Activated CD4-positive, alpha-beta memory T cell treated with anti-CD3 and anti-CD28 coated beads, Interleukin-2, amount 10 ng/mL, durations not matched to agents 7 days and 5 days (primary cell): ENCODE data around the gene CCR6. TPM values are rescaled to one million over a fixed set of nuclear protein-coding genes. Genes with fewer than 3 reads are reported as not detected.
"Not testable (repeated sequence)": the region's sequence is repeated elsewhere in the genome, so short reads cannot be mapped to it uniquely, and the experiment has no call there.

Source experiments
- CTCF ChIA-PET: fragments of 350-600 bp; sonication (Branson Sonifier 250); formaldehyde crosslinking; loops from one replicate; lab custom pipeline; 2021; ENCODE audit warnings: antibody characterized with exemption, inconsistent platforms; lab: Charles Lee
- POLR2A ChIA-PET: fragments of 350-600 bp; sonication (Branson Sonifier 250); formaldehyde crosslinking; loops from one replicate; lab custom pipeline; 2021; ENCODE audit warnings: antibody characterized with exemption; lab: Charles Lee
- DNase-seq: peaks from one replicate; pipeline ENCODE4 v3.0.0-alpha.2; 2020
- H3K27ac Mint-ChIP-seq: one replicate; pipeline ENCODE4 v1.8.0; 2021; ENCODE audit warnings: mild to moderate bottlenecking, mixed read lengths
- H3K27me3 Mint-ChIP-seq: one replicate; pipeline ENCODE4 v1.8.0; 2021; ENCODE audit warnings: mixed read lengths
- H3K36me3 Mint-ChIP-seq: one replicate; pipeline ENCODE4 v1.8.0; 2021; ENCODE audit warnings: low read depth, mixed read lengths
- H3K4me1 Mint-ChIP-seq: one replicate; pipeline ENCODE4 v1.8.0; 2021; ENCODE audit warnings: mixed read lengths
- H3K4me3 Mint-ChIP-seq: one replicate; pipeline ENCODE4 v1.8.0; 2021; ENCODE audit warnings: mild to moderate bottlenecking, mixed read lengths
- H3K9me3 Mint-ChIP-seq: one replicate; pipeline ENCODE4 v1.8.0; 2021; ENCODE audit warnings: mixed read lengths
- total RNA-seq, 2 experiments: library from RNA; stranded (reverse); gene quantifications; one replicate each; pipeline ENCODE4 v1.2.3, GENCODE V29; 2021

Gene CCR6
- total RNA-seq, 2 experiments from 2014 or later: 20.0 to 20.3 TPM

- H3K27ac Mint-ChIP-seq, H3K9me3 Mint-ChIP-seq, H3K27me3 Mint-ChIP-seq, DNase-seq, H3K36me3 Mint-ChIP-seq, POLR2A ChIA-PET, H3K4me1 Mint-ChIP-seq, H3K4me3 Mint-ChIP-seq, CTCF ChIA-PET: not testable (repeated sequence)
Observed at GRCh38 chr6:167171300-167171699, 48.4 kb downstream of the CCR6 start.

GRCh38 chr6:167172011-167172410, 49.1 kb downstream of the CCR6 start:
- DNase-seq, H3K27ac Mint-ChIP-seq: not testable (repeated sequence)

GRCh38 chr6:167177271-167177670, 54.4 kb downstream of the CCR6 start:
- H3K4me1 Mint-ChIP-seq, H3K9me3 Mint-ChIP-seq, H3K36me3 Mint-ChIP-seq, H3K4me3 Mint-ChIP-seq, POLR2A ChIA-PET, H3K27me3 Mint-ChIP-seq, H3K27ac Mint-ChIP-seq, CTCF ChIA-PET, DNase-seq: not testable (repeated sequence)

More at GRCh38 chr6:167172011-167172410, 49.1 kb downstream of the CCR6 start:
- CTCF ChIA-PET, H3K9me3 Mint-ChIP-seq, H3K27me3 Mint-ChIP-seq, H3K4me3 Mint-ChIP-seq, H3K4me1 Mint-ChIP-seq, H3K36me3 Mint-ChIP-seq, POLR2A ChIA-PET: not testable (repeated sequence)

GRCh38 chr6:167178896-167179655, 56.2 kb downstream of the CCR6 start:
- H3K27ac Mint-ChIP-seq: not testable (repeated sequence)

GRCh38 chr6:167180086-167180485, 57.2 kb downstream of the CCR6 start:
- DNase-seq, H3K36me3 Mint-ChIP-seq, H3K27ac Mint-ChIP-seq, POLR2A ChIA-PET, H3K4me3 Mint-ChIP-seq, H3K4me1 Mint-ChIP-seq, H3K9me3 Mint-ChIP-seq, H3K27me3 Mint-ChIP-seq, CTCF ChIA-PET: not testable (repeated sequence)

More at GRCh38 chr6:167178896-167179655, 56.2 kb downstream of the CCR6 start:
- H3K9me3 Mint-ChIP-seq, DNase-seq, CTCF ChIA-PET, H3K36me3 Mint-ChIP-seq, H3K4me1 Mint-ChIP-seq, H3K27me3 Mint-ChIP-seq, H3K4me3 Mint-ChIP-seq, POLR2A ChIA-PET: not testable (repeated sequence)

- H3K9me3 Mint-ChIP-seq, H3K27ac Mint-ChIP-seq, H3K4me3 Mint-ChIP-seq, H3K4me1 Mint-ChIP-seq, POLR2A ChIA-PET, H3K27me3 Mint-ChIP-seq, H3K36me3 Mint-ChIP-seq, CTCF ChIA-PET, DNase-seq: not testable (repeated sequence)
Observed at GRCh38 chr6:167181351-167181750, 58.5 kb downstream of the CCR6 start.

- H3K27ac Mint-ChIP-seq, H3K4me1 Mint-ChIP-seq, H3K36me3 Mint-ChIP-seq: not testable (repeated sequence)
Observed at GRCh38 chr6:167182913-167183314, 60.0 kb downstream of the CCR6 start.

GRCh38 chr6:167185101-167185500, 62.2 kb downstream of the CCR6 start:
- H3K4me3 Mint-ChIP-seq, H3K4me1 Mint-ChIP-seq, H3K27me3 Mint-ChIP-seq, DNase-seq, H3K27ac Mint-ChIP-seq, H3K9me3 Mint-ChIP-seq, H3K36me3 Mint-ChIP-seq, CTCF ChIA-PET, POLR2A ChIA-PET: not testable (repeated sequence)

More at GRCh38 chr6:167182913-167183314, 60.0 kb downstream of the CCR6 start:
- H3K9me3 Mint-ChIP-seq, CTCF ChIA-PET, DNase-seq, H3K27me3 Mint-ChIP-seq, H3K4me3 Mint-ChIP-seq, POLR2A ChIA-PET: not testable (repeated sequence)

- H3K27ac Mint-ChIP-seq, H3K4me3 Mint-ChIP-seq, H3K4me1 Mint-ChIP-seq, POLR2A ChIA-PET, DNase-seq, H3K27me3 Mint-ChIP-seq, CTCF ChIA-PET, H3K9me3 Mint-ChIP-seq, H3K36me3 Mint-ChIP-seq: not testable (repeated sequence)
Observed at GRCh38 chr6:167187275-167187674, 64.4 kb downstream of the CCR6 start.

Other genes starting within 250 kb of the CCR6 start
- gene RNASET2, start 166.5 kb upstream of the CCR6 start, total RNA-seq: 100 to 1,000 TPM; 107 to 112 TPM
- gene CEP43, start 123.7 kb upstream of the CCR6 start, total RNA-seq: 10 to 100 TPM; 21.5 to 22.8 TPM
- not detected for gene GPR31, start 34.9 kb downstream of the CCR6 start, total RNA-seq
- gene UNC93A, start 168.2 kb downstream of the CCR6 start, total RNA-seq: not detected
- not detected for gene TTLL2, start 202.0 kb downstream of the CCR6 start, total RNA-seq